HG02610 (cell line): Measurements from ENCODE around the gene MAN2B1.
"Not testable (repeated sequence)": the region's sequence is repeated elsewhere in the genome, so short reads cannot be mapped to it uniquely, and the experiment has no call there.

ENCODE experiments used
- ATAC-seq: cut with Tn5 transposase; IDR thresholded peaks from one replicate; pipeline ENCODE4 v1.9.1; 2021; ENCODE audit warnings: mild to moderate bottlenecking, moderate library complexity; ENCODE audit not compliant: unreplicated experiment

MAN2B1 gene

GRCh38 chr19:12623361-12624031 is 43.0 kb downstream of the MAN2B1 start:
- no peak for ATAC-seq

DNA sequence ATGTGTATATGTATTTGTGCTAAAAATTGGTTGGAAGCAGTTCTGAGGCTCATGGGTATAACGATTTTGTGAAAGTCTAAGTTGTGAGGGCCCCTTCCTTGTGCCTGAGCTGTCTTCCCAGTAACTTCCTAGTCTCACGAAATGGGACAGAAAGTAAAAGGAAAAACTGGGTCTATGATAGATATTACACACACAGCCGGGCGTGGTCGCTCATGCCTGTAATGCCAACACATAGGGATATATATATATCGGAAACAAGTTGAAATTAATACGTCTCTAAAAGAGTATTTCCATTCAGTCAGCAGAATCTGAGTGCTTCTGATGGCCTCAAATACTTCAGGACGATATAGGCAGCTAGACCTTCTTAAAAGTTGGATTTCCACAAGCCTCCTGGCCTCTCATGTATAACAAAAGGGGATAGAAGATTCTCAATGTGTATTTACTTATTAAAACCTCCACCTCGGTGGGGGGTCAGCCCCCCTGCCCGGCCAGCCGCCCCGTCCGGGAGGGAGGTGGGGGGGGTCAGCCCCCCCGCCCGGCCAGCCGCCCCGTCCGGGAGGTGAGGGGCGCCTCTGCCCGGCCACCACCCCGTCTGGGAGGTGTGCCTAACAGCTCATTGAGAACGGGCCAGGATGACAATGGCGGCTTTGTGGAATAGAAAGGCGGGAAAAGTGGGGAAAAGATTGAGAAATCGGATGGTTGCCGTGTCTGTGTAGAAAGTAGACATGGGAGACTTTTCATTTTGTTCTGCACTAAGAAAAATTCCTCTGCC is 45.1 kb downstream of the MAN2B1 start:
- not testable (repeated sequence) for ATAC-seq

GRCh38 chr19:12617646-12618045 is 48.9 kb downstream of the MAN2B1 start:
- no peak for ATAC-seq

- ATAC-seq, result no peak
Observed at GRCh38 chr19:12611361-12611699, 55.2 kb downstream of the MAN2B1 start.

GRCh38 chr19:12610540-12611360 is 55.8 kb downstream of the MAN2B1 start, which contains the start of the genes ZNF490 and ZNF791:
Gene ZNF490, minus strand, starts transcription at chr19:12610813. Its CDS starts 133 bp downstream, at chr19:12610680.
Gene ZNF791, plus strand, starts transcription at chr19:12610920. Its CDS starts 160 bp downstream, at chr19:12611080.
- peak; percentile 72 for ATAC-seq

GRCh38 chr19:12607631-12608030 is 58.9 kb downstream of the MAN2B1 start:
- no peak for ATAC-seq

- ATAC-seq, result no peak
Observed at GRCh38 chr19:12606796-12607195, 59.7 kb downstream of the MAN2B1 start.

GRCh38 chr19:12603714-12604113 is 62.8 kb downstream of the MAN2B1 start:
- peak; percentile 83 for ATAC-seq

DNA sequence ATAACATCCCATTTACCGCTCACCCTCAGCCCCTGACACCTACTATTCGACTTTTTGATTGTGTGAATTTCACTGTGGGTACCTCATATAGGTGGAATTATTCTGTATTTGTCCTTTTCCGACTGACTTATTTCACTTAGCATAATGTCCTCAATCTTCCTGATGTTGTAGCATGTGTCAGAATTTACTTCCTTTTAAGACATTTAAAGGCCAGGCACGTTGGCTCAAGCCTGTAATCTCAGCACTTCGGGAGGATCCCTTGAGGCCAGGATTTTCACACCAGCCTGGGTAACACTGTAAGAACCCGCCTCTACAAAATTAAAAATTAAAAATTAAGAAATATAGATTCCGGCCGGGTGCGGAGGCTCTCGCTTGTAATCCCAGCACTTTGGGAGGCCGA is 68.9 kb downstream of the MAN2B1 start:
- no peak for ATAC-seq

DNA sequence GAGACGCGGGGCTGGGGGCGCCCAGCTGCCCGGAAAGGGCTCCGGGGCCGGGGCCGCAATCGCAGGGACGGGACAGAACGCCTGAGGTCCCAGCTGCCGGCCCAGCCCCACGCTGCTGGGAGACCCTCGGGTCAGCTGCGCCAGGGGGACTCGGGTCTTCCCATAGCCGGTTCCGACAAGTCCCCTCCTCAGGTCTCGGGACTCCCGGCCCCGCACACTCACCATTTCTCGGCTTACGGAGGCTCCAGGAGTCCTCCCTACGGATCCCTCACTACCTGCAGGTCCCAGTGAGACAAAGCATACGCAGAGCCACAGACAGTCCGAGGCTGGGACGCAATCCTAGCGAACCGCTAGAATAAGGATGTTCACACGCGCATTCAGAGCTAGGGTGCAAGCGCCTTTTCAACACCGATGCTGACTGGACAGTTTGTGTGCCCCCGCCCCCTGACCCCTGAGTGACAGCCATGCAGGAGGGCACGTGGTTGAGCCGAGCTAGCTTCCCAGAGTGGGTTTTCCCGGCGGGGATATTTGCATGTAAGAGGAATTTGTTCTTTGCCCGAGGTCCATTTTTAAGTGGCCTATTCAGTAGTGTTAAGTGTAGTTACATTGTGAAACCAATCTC is 69.5 kb downstream of the MAN2B1 start:
- no peak for ATAC-seq
